Chondrocyte (in vitro differentiated cells): ENCODE data around the gene XAGE2. TPM values are rescaled to one million over a fixed set of nuclear protein-coding genes. Genes with fewer than 3 reads are reported as not detected.

Source experiments
- DNase-seq: peaks from one replicate; pipeline ENCODE4 v3.0.0; 2021; ENCODE audit warnings: mixed read lengths, low spot score
- H3K27ac Mint-ChIP-seq: one replicate; pipeline ENCODE4 v1.8.0; 2021; ENCODE audit warnings: mild to moderate bottlenecking, moderate library complexity, mixed read lengths; ENCODE audit not compliant: unreplicated experiment
- H3K27me3 Mint-ChIP-seq: 2 replicates; pipeline ENCODE4 v1.8.0; 2021; ENCODE audit warnings: low read depth, mixed read lengths
- H3K36me3 Mint-ChIP-seq: 2 replicates; pipeline ENCODE4 v1.8.0; 2021; ENCODE audit warnings: low read depth, mixed read lengths
- H3K4me1 Mint-ChIP-seq: 2 replicates; pipeline ENCODE4 v1.8.0; 2021; ENCODE audit warnings: low read depth, mild to moderate bottlenecking, mixed read lengths
- H3K4me3 Mint-ChIP-seq: one replicate; pipeline ENCODE4 v1.8.0; 2021; ENCODE audit warnings: mild to moderate bottlenecking, moderate library complexity, mixed read lengths; ENCODE audit not compliant: unreplicated experiment
- H3K9me3 Mint-ChIP-seq: 2 replicates; pipeline ENCODE4 v1.8.0; 2021; ENCODE audit warnings: low read depth, mixed read lengths
- total RNA-seq: library from RNA; stranded (reverse); gene quantifications from 3 replicates; pipeline ENCODE4 v1.2.1, GENCODE V29; 2021
- TF ChIP-seq, protein P1 (sequence below): fragments of 200-600 bp; sonication (generic); IDR thresholded peaks from 2 replicates; pipeline ENCODE4 v1.5.0; 2021; ENCODE audit warnings: antibody characterized with exemption, mild to moderate bottlenecking, moderate library complexity

Gene XAGE2
- total RNA-seq, 1 donor from 2014 or later = not detected

- Mint-ChIP-seq H3K27ac (no peak overlapping the region), H3K36me3 (no peaks in the 10 kb centered on the region), H3K9me3 (peaks cover 11% of the 10 kb centered on the region), H3K27me3 (peaks cover 5% of the 10 kb centered on the region), H3K4me3 (no peak overlapping the region), H3K4me1 (no peaks in the 10 kb centered on the region)
- no peak for DNase-seq
- TF ChIP-seq, protein P1, sequence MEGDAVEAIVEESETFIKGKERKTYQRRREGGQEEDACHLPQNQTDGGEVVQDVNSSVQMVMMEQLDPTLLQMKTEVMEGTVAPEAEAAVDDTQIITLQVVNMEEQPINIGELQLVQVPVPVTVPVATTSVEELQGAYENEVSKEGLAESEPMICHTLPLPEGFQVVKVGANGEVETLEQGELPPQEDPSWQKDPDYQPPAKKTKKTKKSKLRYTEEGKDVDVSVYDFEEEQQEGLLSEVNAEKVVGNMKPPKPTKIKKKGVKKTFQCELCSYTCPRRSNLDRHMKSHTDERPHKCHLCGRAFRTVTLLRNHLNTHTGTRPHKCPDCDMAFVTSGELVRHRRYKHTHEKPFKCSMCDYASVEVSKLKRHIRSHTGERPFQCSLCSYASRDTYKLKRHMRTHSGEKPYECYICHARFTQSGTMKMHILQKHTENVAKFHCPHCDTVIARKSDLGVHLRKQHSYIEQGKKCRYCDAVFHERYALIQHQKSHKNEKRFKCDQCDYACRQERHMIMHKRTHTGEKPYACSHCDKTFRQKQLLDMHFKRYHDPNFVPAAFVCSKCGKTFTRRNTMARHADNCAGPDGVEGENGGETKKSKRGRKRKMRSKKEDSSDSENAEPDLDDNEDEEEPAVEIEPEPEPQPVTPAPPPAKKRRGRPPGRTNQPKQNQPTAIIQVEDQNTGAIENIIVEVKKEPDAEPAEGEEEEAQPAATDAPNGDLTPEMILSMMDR = no peak
Measured at GRCh38 chrX:52410439-52411394, 41.9 kb downstream of the XAGE2 start.

GRCh38 chrX:52415304-52415703 is 46.5 kb downstream of the XAGE2 start:
- TF ChIP-seq, protein P1 = no peak
- Mint-ChIP-seq H3K27me3 (peaks cover 2% of the 10 kb centered on the region), H3K4me3 (no peak overlapping the region), H3K27ac (no peak overlapping the region), H3K9me3 (peaks cover 17% of the 10 kb centered on the region), H3K36me3 (no peaks in the 10 kb centered on the region), H3K4me1 (no peaks in the 10 kb centered on the region)
- no peak for DNase-seq

- TF ChIP-seq, protein P1 = no peak
Measured at GRCh38 chrX:52416816-52417215, 48.0 kb downstream of the XAGE2 start.

DNA sequence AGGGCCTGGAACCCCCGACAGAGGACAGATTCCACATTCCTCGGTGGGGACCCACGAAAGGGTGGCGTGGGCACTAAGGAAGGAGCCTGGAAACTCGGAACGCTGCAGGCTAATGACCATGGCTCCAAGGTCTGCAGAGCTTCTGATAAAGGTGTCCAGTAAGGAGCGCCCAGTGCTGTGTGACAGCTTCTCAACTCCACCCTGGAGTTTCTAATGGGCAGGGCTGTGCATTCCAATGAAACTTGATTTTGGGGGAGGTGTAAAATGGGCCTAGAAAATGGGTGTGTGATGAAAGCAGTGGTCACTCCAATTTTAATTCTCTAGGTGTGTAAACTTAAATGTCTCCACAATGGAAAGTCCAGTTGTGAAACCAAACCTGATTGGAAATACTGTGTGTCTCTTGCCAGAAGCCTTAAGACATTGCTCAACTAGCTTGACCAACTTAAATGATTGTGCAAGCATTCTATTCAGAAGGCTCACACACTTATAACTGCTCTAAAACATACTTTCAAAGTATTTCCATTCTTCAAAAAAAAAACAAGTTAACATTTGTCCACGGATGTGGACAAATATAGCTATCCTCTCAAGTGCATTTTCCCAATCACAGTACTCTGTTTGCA is 52.1 kb downstream of the XAGE2 start:
- H3K27ac Mint-ChIP-seq = no peak overlapping the region
- peaks cover 19% of the 10 kb centered on the region for H3K4me1 Mint-ChIP-seq
- no peak overlapping the region for H3K4me3 Mint-ChIP-seq
- peaks cover 2% of the 10 kb centered on the region for H3K27me3 Mint-ChIP-seq
- peaks cover 16% of the 10 kb centered on the region for H3K9me3 Mint-ChIP-seq
- no peak for DNase-seq
- H3K36me3 Mint-ChIP-seq = no peaks in the 10 kb centered on the region
- TF ChIP-seq, protein P1 = no peak

More at GRCh38 chrX:52416816-52417215, 48.0 kb downstream of the XAGE2 start:
- DNase-seq = no peak
- H3K4me3 Mint-ChIP-seq = no peak overlapping the region
- peaks cover 18% of the 10 kb centered on the region for H3K9me3 Mint-ChIP-seq
- no peaks in the 10 kb centered on the region for H3K4me1 Mint-ChIP-seq
- no peak overlapping the region for H3K27ac Mint-ChIP-seq
- H3K36me3 Mint-ChIP-seq = no peaks in the 10 kb centered on the region
- H3K27me3 Mint-ChIP-seq = peaks cover 2% of the 10 kb centered on the region

DNA sequence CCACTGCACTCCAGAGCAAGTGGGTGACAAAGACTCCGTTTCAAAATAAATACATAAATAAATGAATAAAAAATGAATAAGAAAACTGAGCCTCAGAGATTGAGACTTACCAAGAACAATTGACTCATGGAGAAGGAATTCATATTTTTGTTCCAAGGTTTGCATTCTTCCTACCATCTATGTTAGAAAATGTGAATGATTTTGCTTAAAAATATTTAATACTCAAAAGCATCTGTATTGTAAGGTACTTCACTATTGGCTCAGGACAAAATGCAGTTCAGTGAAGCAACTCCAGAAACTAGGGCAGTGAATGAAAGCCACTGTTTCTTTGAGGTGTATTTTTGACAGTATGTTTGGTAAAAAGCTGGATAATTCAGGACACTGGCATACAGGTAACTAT is 54.1 kb downstream of the XAGE2 start:
- Mint-ChIP-seq H3K4me1 (peaks cover 23% of the 10 kb centered on the region), H3K36me3 (no peaks in the 10 kb centered on the region), H3K9me3 (peaks cover 16% of the 10 kb centered on the region), H3K27me3 (no peaks in the 10 kb centered on the region), H3K27ac (peak overlapping the region; percentile 32), H3K4me3 (no peak overlapping the region)
- TF ChIP-seq, protein P1 = no peak
- no peak for DNase-seq
